ENCODE results near the gene EME1.
A peak's percentile ranks its signal among the peaks of the same experiment; 100 is the strongest.

Gene EME1

DNA sequence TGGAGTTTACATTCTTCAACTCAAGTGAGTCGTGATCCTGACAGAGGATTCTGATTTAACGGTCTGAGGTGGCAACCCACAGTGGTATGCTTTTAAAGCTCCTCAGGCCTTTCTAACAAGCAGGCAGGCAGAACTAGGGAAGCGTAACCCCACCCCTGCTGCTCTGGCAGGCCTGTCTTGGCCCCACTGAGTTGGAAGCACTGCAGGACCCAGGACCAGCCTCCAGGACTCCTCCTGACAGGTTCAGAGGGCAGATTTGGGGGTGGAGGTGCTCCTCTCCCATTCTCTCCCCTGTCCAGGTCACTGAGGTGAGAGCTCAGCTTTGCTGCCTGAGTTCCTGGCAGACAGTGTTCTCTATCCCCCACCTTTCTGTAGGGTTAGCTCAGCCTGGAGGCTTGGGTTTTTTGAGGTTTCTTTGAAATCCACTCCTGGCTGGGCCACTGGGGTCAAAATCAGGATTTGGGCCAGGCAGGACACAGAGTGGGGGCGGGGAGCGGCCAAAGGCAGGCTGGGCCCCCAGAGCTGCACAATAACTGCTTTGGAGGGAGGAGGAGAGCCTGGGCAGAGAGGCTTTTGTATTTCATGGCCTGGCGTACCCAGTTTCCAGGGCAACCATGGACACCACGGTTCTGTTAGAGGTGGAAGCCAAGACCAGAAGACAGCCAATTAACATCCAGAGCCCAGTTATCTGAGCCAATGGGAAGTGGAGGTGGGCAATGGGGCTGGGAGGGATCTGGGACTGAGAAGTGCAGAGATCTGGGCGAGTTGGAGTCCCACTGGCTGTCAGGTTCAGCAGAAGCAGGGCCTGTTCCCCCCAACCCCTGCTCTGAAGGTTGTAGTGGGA is 9.6 kb upstream of the EME1 start:
- Mint-ChIP-seq H3K27ac (peak overlapping the region in 1 of 3 experiments; percentile 71), H3K36me3 (ENCODE audit: low read depth) (peaks cover 22% of the 10 kb centered on the region), H3K27me3 (ENCODE audit: low read depth) (no peaks in the 10 kb centered on the region), H3K9me3 (no peaks in the 10 kb centered on the region), H3K4me3 (no peak overlapping the region), H3K4me1 (peaks cover 18% of the 10 kb centered on the region)
- TF ChIP-seq, protein P1, sequence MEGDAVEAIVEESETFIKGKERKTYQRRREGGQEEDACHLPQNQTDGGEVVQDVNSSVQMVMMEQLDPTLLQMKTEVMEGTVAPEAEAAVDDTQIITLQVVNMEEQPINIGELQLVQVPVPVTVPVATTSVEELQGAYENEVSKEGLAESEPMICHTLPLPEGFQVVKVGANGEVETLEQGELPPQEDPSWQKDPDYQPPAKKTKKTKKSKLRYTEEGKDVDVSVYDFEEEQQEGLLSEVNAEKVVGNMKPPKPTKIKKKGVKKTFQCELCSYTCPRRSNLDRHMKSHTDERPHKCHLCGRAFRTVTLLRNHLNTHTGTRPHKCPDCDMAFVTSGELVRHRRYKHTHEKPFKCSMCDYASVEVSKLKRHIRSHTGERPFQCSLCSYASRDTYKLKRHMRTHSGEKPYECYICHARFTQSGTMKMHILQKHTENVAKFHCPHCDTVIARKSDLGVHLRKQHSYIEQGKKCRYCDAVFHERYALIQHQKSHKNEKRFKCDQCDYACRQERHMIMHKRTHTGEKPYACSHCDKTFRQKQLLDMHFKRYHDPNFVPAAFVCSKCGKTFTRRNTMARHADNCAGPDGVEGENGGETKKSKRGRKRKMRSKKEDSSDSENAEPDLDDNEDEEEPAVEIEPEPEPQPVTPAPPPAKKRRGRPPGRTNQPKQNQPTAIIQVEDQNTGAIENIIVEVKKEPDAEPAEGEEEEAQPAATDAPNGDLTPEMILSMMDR (IDR thresholded peaks at IDR 0.05; ENCODE audit: unreplicated experiment in 3 of 3) = no peak

DNA sequence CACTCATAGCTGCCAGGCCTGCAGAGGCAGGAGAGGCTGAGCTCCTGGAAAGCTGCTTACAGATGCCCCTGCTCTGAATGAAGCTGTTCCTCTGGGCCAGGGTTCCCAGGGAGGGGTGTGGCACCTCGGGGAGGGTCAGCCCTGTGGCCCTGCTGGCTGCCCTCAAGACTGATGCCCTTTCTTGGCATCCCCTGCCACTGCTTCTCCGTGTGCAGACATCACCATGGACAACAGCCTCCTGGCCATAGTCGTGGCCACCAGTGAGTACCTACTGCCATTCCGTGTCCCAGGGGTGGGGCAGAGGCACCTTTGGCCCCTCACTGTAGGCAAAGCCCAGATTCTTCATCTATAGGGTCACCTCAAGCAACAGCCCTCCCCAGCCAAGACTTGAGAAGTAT is 9.0 kb upstream of the EME1 start:
- Mint-ChIP-seq H3K4me1 (peaks cover 18% of the 10 kb centered on the region), H3K4me3 (no peak overlapping the region), H3K9me3 (no peaks in the 10 kb centered on the region), H3K27me3 (ENCODE audit: low read depth) (no peaks in the 10 kb centered on the region), H3K27ac (peak overlapping the region in 1 of 3 experiments; percentile 71), H3K36me3 (ENCODE audit: low read depth) (peaks cover 24% of the 10 kb centered on the region)
- TF ChIP-seq, protein P1 (IDR thresholded peaks at IDR 0.05; ENCODE audit: unreplicated experiment in 3 of 3) = no peak

DNA sequence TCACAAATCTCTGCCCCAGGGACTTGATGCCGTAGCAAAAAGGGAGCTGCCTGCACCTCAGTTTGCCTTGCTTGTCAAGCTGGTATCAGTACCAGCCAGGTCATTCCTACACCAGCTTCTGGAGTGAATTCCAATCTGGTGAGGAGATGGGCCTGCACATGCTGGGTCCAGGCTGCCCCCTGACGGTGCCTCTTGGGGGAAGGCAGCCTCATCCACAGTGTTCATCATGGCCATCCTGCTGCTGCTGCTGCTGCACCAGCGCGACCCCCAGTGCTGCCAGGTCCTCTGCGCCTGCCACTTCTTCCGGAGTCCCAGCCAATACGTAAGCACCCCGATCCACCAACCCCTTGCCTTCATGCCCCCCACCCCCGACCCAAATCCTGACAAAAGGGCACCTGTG is 8.3 kb upstream of the EME1 start:
- no peaks in the 10 kb centered on the region for H3K27me3 Mint-ChIP-seq (ENCODE audit: low read depth)
- no peak overlapping the region for H3K4me3 Mint-ChIP-seq
- H3K36me3 Mint-ChIP-seq (ENCODE audit: low read depth) = peaks cover 27% of the 10 kb centered on the region
- peaks cover 18% of the 10 kb centered on the region for H3K4me1 Mint-ChIP-seq
- TF ChIP-seq, protein P1 (IDR thresholded peaks at IDR 0.05; ENCODE audit: unreplicated experiment in 3 of 3) = no peak
- no peaks in the 10 kb centered on the region for H3K9me3 Mint-ChIP-seq
- H3K27ac Mint-ChIP-seq = no peak overlapping the region

DNA sequence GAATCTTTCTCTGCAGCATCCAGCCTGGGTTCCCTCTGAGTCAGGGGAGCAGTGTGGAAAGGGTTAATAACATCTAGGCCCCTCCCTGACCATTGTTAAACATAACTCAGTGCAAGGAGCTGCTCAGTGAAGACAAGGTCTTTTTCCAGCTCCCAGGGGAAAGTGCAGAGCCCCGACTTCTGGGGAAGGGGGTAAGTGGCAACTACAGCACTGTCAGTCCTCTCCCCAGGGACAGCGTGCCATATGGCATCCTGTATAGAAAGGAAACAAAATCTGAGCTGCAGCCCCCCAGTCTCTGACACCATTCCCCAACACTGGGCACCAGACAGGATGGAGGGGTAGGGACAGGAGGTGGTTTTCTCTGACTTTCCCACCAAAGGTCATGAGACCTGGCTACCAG is 7.9 kb upstream of the EME1 start:
- peaks cover 31% of the 10 kb centered on the region for H3K36me3 Mint-ChIP-seq (ENCODE audit: low read depth)
- H3K27ac Mint-ChIP-seq = no peak overlapping the region
- peaks cover 18% of the 10 kb centered on the region for H3K4me1 Mint-ChIP-seq

GRCh38 chr17:50365649-50366393 is 7.2 kb upstream of the EME1 start:
- Mint-ChIP-seq H3K9me3 (no peaks in the 10 kb centered on the region), H3K36me3 (ENCODE audit: low read depth) (peaks cover 35% of the 10 kb centered on the region), H3K4me1 (peaks cover 18% of the 10 kb centered on the region), H3K27me3 (ENCODE audit: low read depth) (no peaks in the 10 kb centered on the region), H3K4me3 (no peak overlapping the region), H3K27ac (no peak overlapping the region)
- TF ChIP-seq, protein P1 (IDR thresholded peaks at IDR 0.05; ENCODE audit: unreplicated experiment in 3 of 3) = no peak

More for the DNA sequence above, 7.9 kb upstream of the EME1 start:
- TF ChIP-seq, protein P1 (IDR thresholded peaks at IDR 0.05; ENCODE audit: unreplicated experiment in 3 of 3) = no peak
- Mint-ChIP-seq H3K4me3 (no peak overlapping the region), H3K27me3 (ENCODE audit: low read depth) (no peaks in the 10 kb centered on the region), H3K9me3 (no peaks in the 10 kb centered on the region)

Measured in nephron (organoid).